HCT116 (cell line): ENCODE measurements around the gene TEX264. TPM values are rescaled to one million over a fixed set of nuclear protein-coding genes. Genes with fewer than 3 reads are reported as not detected.

Source experiments
- ATAC-seq: fragments of 200-7000 bp; cut with Tn5 transposase; 2 replicates; pipeline ENCODE4 v1.9.1; 2020; ENCODE audit warnings: mild to moderate bottlenecking, moderate library complexity
- BruUV-seq: library from RNA; stranded (reverse); fragments of 400-500 nt; replicated peaks from 2 replicates; lab custom pipeline; 2021; lab: Mats Ljungman, UMichigan
- CTCF ChIA-PET: fragments of 300-600 bp; sonication (Branson Sonifier 250); formaldehyde crosslinking; loops from one replicate; lab custom pipeline; 2021; ENCODE audit warnings: antibody characterized with exemption; lab: Charles Lee
- POLR2A ChIA-PET: fragments of 300-600, 350-600 bp; sonication (Branson Sonifier 250); formaldehyde crosslinking; loops from one replicate; lab custom pipeline; 2021; ENCODE audit warnings: antibody characterized with exemption; lab: Charles Lee
- RAD21 ChIA-PET, 2 experiments: fragments of 300-600 bp; sonication (Branson Sonifier 250); formaldehyde crosslinking; loops; one replicate each; lab custom pipeline; 2023; ENCODE audit warnings: low total read pairs in 2 of 2; ENCODE audit not compliant: uncharacterized antibody in 2 of 2, unreplicated experiment in 2 of 2, low non-redundant PET in 1 of 2; lab: Charles Lee
- DNase-seq: peaks from one replicate; pipeline ENCODE4 v3.0.0-alpha.2; 2010; ENCODE audit warnings: low read depth, low spot score
- H2AFZ ChIP-seq: fragments of 200-600 bp; shearing (Covaris generic), sonication (generic); 2 replicates; pipeline ENCODE4 v1.6.1; 2017; ENCODE audit warnings: low read depth, mixed run types, mixed read lengths, antibody characterized with exemption, low read length; ENCODE audit not compliant: poor library complexity, severe bottlenecking
- H3K27ac ChIP-seq: 2 replicates; pipeline ENCODE4 v1.5.1; 2012; ENCODE audit warnings: low read depth, low read length
- H3K27me3 ChIP-seq: fragments of 200-600 bp; sonication (generic); 2 replicates; pipeline ENCODE4 v1.6.1; 2016; ENCODE audit warnings: mixed run types, low read length, mixed read lengths; ENCODE audit not compliant: insufficient read depth
- H3K36me3 ChIP-seq, 2 experiments: fragments of 200-500 bp in 1 of 2; fragments of 200-600 bp in 1 of 2; sonication (Bioruptor generic) in 1 of 2; sonication (generic) in 1 of 2; 2 replicates each; pipeline versions ENCODE4 v1.5.1 to v1.6.1; 2014 to 2016; ENCODE audit warnings: low read length in 2 of 2, inconsistent platforms in 1 of 2, mixed read lengths in 1 of 2, mixed run types in 1 of 2; ENCODE audit not compliant: insufficient read depth in 2 of 2, control insufficient read depth in 1 of 2
- H3K4me1 ChIP-seq, 2 experiments: fragments of 200-600 bp in 1 of 2; sonication (generic) in 1 of 2; 2 replicates each; pipeline versions ENCODE4 v1.5.1 to v1.6.1; 2012 to 2017; ENCODE audit warnings: low read length in 2 of 2, inconsistent platforms in 1 of 2, mild to moderate bottlenecking in 1 of 2, mixed read lengths in 1 of 2, mixed run types in 1 of 2, moderate library complexity in 1 of 2; ENCODE audit not compliant: insufficient read depth in 2 of 2, control insufficient read depth in 1 of 2
- H3K4me2 ChIP-seq: fragments of 200-600 bp; sonication (generic); 2 replicates; pipeline ENCODE4 v1.6.1; 2017; ENCODE audit warnings: mixed run types, low read length, mixed read lengths
- H3K4me3 ChIP-seq, 2 experiments: fragments of 200-600 bp in 1 of 2; sonication (generic) in 1 of 2; replicated peaks in 1 of 2; 2 replicates each; pipeline ENCODE4 v1.5.1; 2011 to 2016; ENCODE audit warnings: low read length in 2 of 2, control low read depth in 1 of 2, low read depth in 1 of 2, mild to moderate bottlenecking in 1 of 2, mixed read lengths in 1 of 2, mixed run types in 1 of 2
- H3K79me2 ChIP-seq: fragments of 200-600 bp; sonication (generic); 2 replicates; pipeline ENCODE4 v1.6.1; 2017; ENCODE audit warnings: mild to moderate bottlenecking, mixed run types, low read length, moderate library complexity, mixed read lengths; ENCODE audit not compliant: insufficient read depth
- H3K9ac ChIP-seq: fragments of 200-600 bp; sonication (generic); 2 replicates; pipeline ENCODE4 v1.6.1; 2016; ENCODE audit warnings: low read length, mixed read lengths
- H3K9me2 ChIP-seq: fragments of 200-600 bp; sonication (generic), shearing (Covaris generic); 2 replicates; pipeline ENCODE4 v1.6.1; 2017; ENCODE audit warnings: mixed run types, mild to moderate bottlenecking, moderate library complexity; ENCODE audit not compliant: insufficient read depth
- H3K9me3 ChIP-seq, 2 experiments: fragments of 200-500 bp in 1 of 2; fragments of 200-600 bp in 1 of 2; sonication (Bioruptor generic) in 1 of 2; sonication (generic) in 1 of 2; 2 replicates each; pipeline ENCODE4 v1.6.1; 2014 to 2017; ENCODE audit warnings: low read length in 2 of 2, mixed read lengths in 2 of 2, inconsistent platforms in 1 of 2, low read depth in 1 of 2, mild to moderate bottlenecking in 1 of 2, mixed run types in 1 of 2, moderate library complexity in 1 of 2; ENCODE audit not compliant: control insufficient read depth in 1 of 2, insufficient read depth in 1 of 2
- H4K20me1 ChIP-seq: fragments of 200-600 bp; sonication (generic), shearing (Covaris generic); 2 replicates; pipeline ENCODE4 v1.6.1; 2017; ENCODE audit warnings: mixed run types, mild to moderate bottlenecking, moderate library complexity; ENCODE audit not compliant: insufficient read depth
- CBX3 ChIP-seq: IDR thresholded peaks from 2 replicates; pipeline ENCODE4 v1.6.1; 2012; ENCODE audit warnings: low read depth
- CEBPB ChIP-seq: IDR thresholded peaks from 2 replicates; pipeline ENCODE4 v1.6.1; 2012; ENCODE audit warnings: low read depth
- EZH2 ChIP-seq: fragments of 200-600 bp; sonication (generic); IDR thresholded peaks from 2 replicates; pipeline ENCODE4 v1.6.1; 2017; ENCODE audit warnings: antibody characterized with exemption, mixed run types
- EZH2phosphoT487 ChIP-seq: fragments of 200-600 bp; IDR thresholded peaks from 2 replicates; pipeline ENCODE4 v1.6.1; 2018; ENCODE audit warnings: antibody characterized with exemption, borderline replicate concordance
- FOSL1 ChIP-seq: IDR thresholded peaks from 2 replicates; pipeline ENCODE4 v1.6.1; 2012; ENCODE audit warnings: low read depth
- JUND ChIP-seq: IDR thresholded peaks from 2 replicates; pipeline ENCODE4 v1.6.1; 2012
- MAX ChIP-seq: IDR thresholded peaks from 2 replicates; pipeline ENCODE4 v1.6.1; 2012
- POLR2AphosphoS5 ChIP-seq: IDR thresholded peaks from 2 replicates; pipeline ENCODE4 v1.6.1; 2011; ENCODE audit warnings: mild to moderate bottlenecking, low read depth, low read length, moderate library complexity
- REST ChIP-seq: IDR thresholded peaks from 2 replicates; pipeline ENCODE4 v1.6.1; 2012; ENCODE audit warnings: low read depth
- SIN3A ChIP-seq: IDR thresholded peaks from 2 replicates; pipeline ENCODE4 v1.6.1; 2012; ENCODE audit warnings: low read depth
- SRF ChIP-seq: IDR thresholded peaks from 2 replicates; pipeline ENCODE4 v1.6.1; 2012; ENCODE audit warnings: low read depth
- YY1 ChIP-seq: IDR thresholded peaks from 2 replicates; pipeline ENCODE4 v1.6.1; 2011; ENCODE audit warnings: low read length, low read depth, moderate library complexity, mild to moderate bottlenecking; ENCODE audit not compliant: insufficient replicate concordance; ENCODE audit errors: extremely low read depth
- ZBTB33 ChIP-seq: IDR thresholded peaks from 2 replicates; pipeline ENCODE4 v1.6.1; 2011; ENCODE audit warnings: mild to moderate bottlenecking, low read length, moderate library complexity; ENCODE audit not compliant: insufficient replicate concordance; ENCODE audit errors: extremely low read depth
- ZFX ChIP-seq: fragments of 450-650 bp; IDR thresholded peaks from 2 replicates; pipeline ENCODE4 v1.6.1; 2017
- intact Hi-C: fragments of 100-400 bp; cut with micrococcal nuclease; formaldehyde crosslinking; loops from 2 replicates; pipeline ENCODE4 v1.10.0; 2022
- total RNA-seq: library from RNA; stranded (reverse); gene quantifications from one replicate; pipeline ENCODE4 v1.2.1, GENCODE V29; 2021; ENCODE audit not compliant: unreplicated experiment

Gene TEX264
- total RNA-seq, 1 experiment from 2014 or later, result 36.0 TPM

- Histone ChIP-seq H3K36me3 (peaks cover 8 to 13% of the 10 kb centered on the region in 2 experiments; a peak in 3 of 4 replicates), H3K9me3 (no peaks in the 10 kb centered on the region), H3K9ac (no peak overlapping the region), H3K79me2 (no peaks in the 10 kb centered on the region), H3K4me3 (no peak overlapping the region), H2AFZ (no peak overlapping the region), H3K4me1 (peaks cover 3 to 4% of the 10 kb centered on the region in 2 experiments; a peak in 3 of 4 replicates), H3K27ac (no peak overlapping the region), H4K20me1 (no peaks in the 10 kb centered on the region), H3K27me3 (no peaks in the 10 kb centered on the region), H3K4me2 (no peak overlapping the region), H3K9me2 (no peaks in the 10 kb centered on the region)
- intact Hi-C loops, result no loop called here
- POLR2A ChIA-PET, result no interaction called here
- no peak for ATAC-seq
- no TSS peak for BruUV-seq
- TF ChIP-seq SIN3A, result no peak
- no peak for TF ChIP-seq ZBTB33
- no peak for TF ChIP-seq CEBPB
- no peak for TF ChIP-seq REST
- no peak for TF ChIP-seq POLR2AphosphoS5
- no peak for TF ChIP-seq EZH2phosphoT487
- no peak for TF ChIP-seq FOSL1
- TF ChIP-seq JUND, result no peak
- no peak for TF ChIP-seq YY1
- TF ChIP-seq MAX, result no peak
- TF ChIP-seq SRF, result no peak
- TF ChIP-seq EZH2, result no peak
- TF ChIP-seq CBX3, result no peak
- no peak for TF ChIP-seq ZFX
- CTCF ChIA-PET, result no interaction called here
- RAD21 ChIA-PET, result no interaction called here
- DNase-seq, result no peak
These were observed 15.6 kb downstream of the TEX264 start for GRCh38 chr3:51686512-51687215.
